Mammary epithelial cell (primary cell): Measurements from ENCODE around the gene PGF.

Source experiments
- EZH2 ChIP-seq: IDR thresholded peaks from 2 replicates; pipeline ENCODE4 v1.6.1; 2012; ENCODE audit warnings: low read length, inconsistent platforms, borderline replicate concordance
- TF ChIP-seq, protein P1 (sequence below), 2 donors: IDR thresholded peaks in 1 of 2; conservative IDR thresholded peaks in 1 of 2; 2 replicates each; pipeline ENCODE4 v1.5.1; 2011 to 2012; ENCODE audit warnings: inconsistent platforms in 2 of 2, low read length in 2 of 2, mild to moderate bottlenecking in 2 of 2, control low read depth in 1 of 2, low read depth in 1 of 2; ENCODE audit not compliant: insufficient read depth in 1 of 2; ENCODE audit errors: extremely low read depth in 1 of 2

DNA sequence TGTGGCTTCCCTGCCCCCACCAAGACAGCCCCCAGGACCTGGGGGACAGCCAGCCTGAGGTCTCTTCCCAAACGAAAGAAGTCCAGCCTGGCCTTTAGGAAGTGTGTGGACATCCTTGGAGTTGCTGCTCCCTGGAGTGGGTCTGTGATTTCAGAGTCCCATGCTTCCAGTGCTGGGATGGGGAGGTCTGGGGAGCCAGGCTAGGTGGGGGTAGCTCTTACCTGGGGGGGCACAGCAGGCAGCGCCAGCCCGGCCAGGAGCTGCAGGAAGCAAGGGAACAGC is 509 bp downstream of the PGF start:
- TF ChIP-seq EZH2, result no peak
- TF ChIP-seq, protein P1, sequence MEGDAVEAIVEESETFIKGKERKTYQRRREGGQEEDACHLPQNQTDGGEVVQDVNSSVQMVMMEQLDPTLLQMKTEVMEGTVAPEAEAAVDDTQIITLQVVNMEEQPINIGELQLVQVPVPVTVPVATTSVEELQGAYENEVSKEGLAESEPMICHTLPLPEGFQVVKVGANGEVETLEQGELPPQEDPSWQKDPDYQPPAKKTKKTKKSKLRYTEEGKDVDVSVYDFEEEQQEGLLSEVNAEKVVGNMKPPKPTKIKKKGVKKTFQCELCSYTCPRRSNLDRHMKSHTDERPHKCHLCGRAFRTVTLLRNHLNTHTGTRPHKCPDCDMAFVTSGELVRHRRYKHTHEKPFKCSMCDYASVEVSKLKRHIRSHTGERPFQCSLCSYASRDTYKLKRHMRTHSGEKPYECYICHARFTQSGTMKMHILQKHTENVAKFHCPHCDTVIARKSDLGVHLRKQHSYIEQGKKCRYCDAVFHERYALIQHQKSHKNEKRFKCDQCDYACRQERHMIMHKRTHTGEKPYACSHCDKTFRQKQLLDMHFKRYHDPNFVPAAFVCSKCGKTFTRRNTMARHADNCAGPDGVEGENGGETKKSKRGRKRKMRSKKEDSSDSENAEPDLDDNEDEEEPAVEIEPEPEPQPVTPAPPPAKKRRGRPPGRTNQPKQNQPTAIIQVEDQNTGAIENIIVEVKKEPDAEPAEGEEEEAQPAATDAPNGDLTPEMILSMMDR (conservative IDR thresholded peaks at IDR 0.05 in 1 of 2, IDR thresholded peaks at IDR 0.05 in 1 of 2; ENCODE audit: extremely low read depth in 1 of 2, insufficient read depth in 1 of 2, low read depth in 1 of 2, low read length in 2 of 2), result no peak
